ENCODE measurements around the gene PDLIM1.
"Not testable (repeated sequence)": the region's sequence is repeated elsewhere in the genome, so short reads cannot be mapped to it uniquely, and the experiment has no call there.

PDLIM1 gene

GRCh38 chr10:95208702-95209391 lies 82.0 kb downstream of the PDLIM1 start:
- no peak for DNase-seq (ENCODE audit: low spot score)

DNA sequence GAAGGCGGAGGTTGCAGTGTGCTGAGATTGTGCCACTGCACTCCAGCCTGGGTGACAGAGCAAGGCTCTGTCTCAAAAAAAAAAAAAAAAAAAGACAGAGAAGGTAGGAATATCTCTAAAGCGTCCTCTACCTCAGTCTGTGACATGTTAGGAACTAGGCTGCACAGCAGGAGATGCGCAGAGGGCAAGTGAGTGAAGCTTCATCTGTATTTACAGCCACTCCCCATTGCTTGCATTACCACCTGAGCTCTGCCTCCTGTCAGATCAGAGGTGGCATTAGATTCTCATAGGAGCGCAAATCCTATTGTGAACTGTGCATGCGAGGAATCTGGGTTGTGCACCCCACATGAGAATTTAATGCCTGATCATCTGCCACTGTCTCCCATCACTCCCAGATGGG lies 87.9 kb downstream of the PDLIM1 start:
- not testable (repeated sequence) for DNase-seq (ENCODE audit: low spot score)

DNA sequence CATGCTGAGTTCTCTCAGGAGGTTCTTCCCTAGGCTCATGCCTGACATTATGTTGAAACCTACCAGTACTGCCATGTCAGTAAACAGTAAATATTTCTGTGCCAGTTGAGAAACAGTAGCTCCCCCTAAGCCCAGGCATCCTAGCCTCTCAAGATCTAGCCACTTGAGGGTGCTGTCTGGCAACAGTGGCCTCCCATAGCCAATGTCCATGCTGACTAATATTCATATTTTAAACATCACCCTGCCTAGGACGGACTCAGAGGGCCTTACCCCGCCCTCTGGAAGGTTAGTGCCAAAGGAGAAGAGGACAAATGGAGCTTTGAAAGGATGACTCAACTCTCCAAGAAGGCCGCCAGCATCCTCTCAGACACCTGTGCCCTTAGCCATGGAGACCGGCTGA lies 89.1 kb downstream of the PDLIM1 start:
- DNase-seq (ENCODE audit: low spot score) = no peak

- no peak for DNase-seq (ENCODE audit: low spot score)
Observed at GRCh38 chr10:95196046-95196445, 94.8 kb downstream of the PDLIM1 start.

DNA sequence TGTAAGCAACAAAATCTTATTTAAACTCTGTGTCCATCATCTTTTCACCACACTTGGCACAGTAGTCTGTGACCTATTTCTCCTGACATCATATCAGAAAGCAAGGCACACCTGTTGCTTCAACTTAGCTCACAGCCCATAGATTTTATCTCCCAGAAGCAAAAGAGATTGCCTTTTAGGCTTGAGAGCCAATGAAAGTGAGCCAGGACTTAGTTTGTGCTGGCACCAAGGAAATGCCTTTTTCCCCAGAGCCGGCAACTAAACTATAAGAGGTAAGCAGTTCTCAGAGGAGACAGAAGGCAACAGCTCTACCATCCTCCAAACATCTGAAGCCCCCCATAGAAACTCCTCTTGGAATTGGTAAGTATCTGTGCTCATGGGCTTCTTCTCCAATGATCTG lies 96.9 kb downstream of the PDLIM1 start, which contains the start of gene ACSM6:
ACSM6 (plus strand) TSS at position 295 of the 400 bp plus-strand sequence. CDS start 248 bp downstream, outside the sequence.
- no peak for DNase-seq (ENCODE audit: low spot score)

DNA sequence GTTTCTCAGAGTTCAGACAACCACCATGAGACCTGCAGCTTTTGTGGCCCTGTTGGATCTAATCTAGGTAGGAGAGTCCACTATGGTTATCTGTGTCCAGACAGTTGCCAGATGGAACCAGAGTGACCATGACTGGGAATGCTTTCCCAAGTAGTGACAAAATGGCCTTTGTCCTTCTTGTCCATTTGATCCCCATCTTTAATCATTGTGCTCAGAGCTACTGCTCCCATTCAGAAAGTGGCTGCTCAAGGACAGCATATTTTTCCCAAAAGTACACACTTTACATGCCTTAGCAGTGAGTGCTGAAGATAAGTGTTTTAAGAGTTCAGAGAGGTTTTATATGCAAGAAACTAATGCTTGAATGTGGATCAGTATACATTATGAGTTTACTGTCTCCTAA lies 102.2 kb downstream of the PDLIM1 start:
- DNase-seq (ENCODE audit: low spot score) = no peak

DNA sequence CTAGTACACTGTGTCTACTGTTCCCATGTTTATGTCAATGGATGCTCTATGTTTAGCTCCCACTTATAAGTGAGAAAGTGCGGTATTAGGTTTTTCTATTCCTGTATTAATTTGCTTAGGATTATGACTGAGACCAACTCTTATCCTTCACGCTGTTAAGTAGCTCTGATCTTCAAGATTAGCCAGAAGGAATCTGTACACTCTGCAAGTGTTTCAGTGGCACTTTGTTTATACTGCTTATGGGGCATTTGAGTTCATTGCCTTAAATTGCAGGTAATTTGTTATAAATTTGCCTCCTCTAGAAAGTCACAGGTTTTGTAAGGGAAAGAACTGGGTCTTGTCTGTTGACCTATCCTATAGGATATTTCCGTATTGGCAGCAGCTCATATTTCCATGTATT lies 103.2 kb downstream of the PDLIM1 start:
- no peak for DNase-seq (ENCODE audit: low spot score)
